Measurements from ENCODE around the gene CRX. TPM values are rescaled to one million over a fixed set of nuclear protein-coding genes. Genes with fewer than 3 reads are reported as not detected.
A peak's percentile ranks its signal among the peaks of the same experiment; 100 is the strongest.

The CRX gene
- total and polyA plus RNA-seq, 2 of the 13 experiments (the other 11 are each of a cell fraction or from before 2014, with no cell fraction given) = not detected

GRCh38 chr19:47886010-47886559 is 64.3 kb downstream of the CRX start, which contains the start of gene SULT2A1 (continued):
- peak; percentile 52 for TF ChIP-seq ZNF18 (CRISPR knock-in tag; IDR thresholded peaks at IDR 0.05; ENCODE audit: insufficient replicate concordance)
- peak; percentile 16; the same call in 1 of the 2 replicates for TF ChIP-seq TFDP1 (CRISPR knock-in tag; IDR thresholded peaks at IDR 0.05; ENCODE audit: borderline replicate concordance)
- peak; percentile 59; the same call in 1 of the 2 replicates for TF ChIP-seq FOXK1 (CRISPR knock-in tag; IDR thresholded peaks at IDR 0.05; ENCODE audit: borderline replicate concordance, low read depth)
- peak; percentile 37; the same call in 1 of the 2 replicates for TF ChIP-seq KDM6A (CRISPR knock-in tag; IDR thresholded peaks at IDR 0.05; ENCODE audit: low read depth)
- TF ChIP-seq HMG20A (CRISPR knock-in tag; IDR thresholded peaks at IDR 0.05; ENCODE audit: borderline replicate concordance) = peak; percentile 79
- peak; percentile 65 to 69; a peak in 2 of 4 replicates for TF ChIP-seq NR2F1 (CRISPR knock-in tag; IDR thresholded peaks at IDR 0.05)
- TF ChIP-seq TBX2 (CRISPR knock-in tag; IDR thresholded peaks at IDR 0.05; ENCODE audit: borderline replicate concordance) = peak; percentile 70; the same call in 1 of the 2 replicates
- TF ChIP-seq ARHGAP35 (CRISPR knock-in tag; IDR thresholded peaks at IDR 0.05; ENCODE audit: borderline replicate concordance) = no peak
- no peak for TF ChIP-seq ETV6 (CRISPR knock-in tag; conservative IDR thresholded peaks at IDR 0.05)
- TF ChIP-seq NFYC (CRISPR knock-in tag; IDR thresholded peaks at IDR 0.05) = no peak
- TF ChIP-seq ZNF644 (CRISPR knock-in tag; IDR thresholded peaks at IDR 0.05; ENCODE audit: low read depth) = peak; percentile 15; the same call in 1 of the 2 replicates
- no peak for TF ChIP-seq ZNF468 (CRISPR knock-in tag; IDR thresholded peaks at IDR 0.05)
- TF ChIP-seq RORA (CRISPR knock-in tag; IDR thresholded peaks at IDR 0.05) = 0 out of 2 replicates have a peak, but pooled peaks have one; percentile 74
- peak; percentile 48; the same call in 1 of the 2 replicates for TF ChIP-seq CSRNP1 (CRISPR knock-in tag; IDR thresholded peaks at IDR 0.05)
- no peak for TF ChIP-seq TERF1 (CRISPR knock-in tag; IDR thresholded peaks at IDR 0.05)
- no peak for TF ChIP-seq ZNF251 (CRISPR knock-in tag; IDR thresholded peaks at IDR 0.05)
- 0 out of 2 replicates have a peak, but pooled peaks have one; percentile 38 for TF ChIP-seq SP4 (CRISPR knock-in tag; IDR thresholded peaks at IDR 0.05)
- TF ChIP-seq HMGXB4 (CRISPR knock-in tag; IDR thresholded peaks at IDR 0.05; ENCODE audit: borderline replicate concordance in 1 of 2, low read depth in 1 of 2) = peak; percentile 47 to 72; a peak in 2 of 4 replicates
- peak; percentile 60; the same call in 1 of the 2 replicates for TF ChIP-seq TAF1 (CRISPR knock-in tag; IDR thresholded peaks at IDR 0.05)
- TF ChIP-seq STAT5B (CRISPR knock-in tag; IDR thresholded peaks at IDR 0.05) = 0 out of 2 replicates have a peak, but pooled peaks have one; percentile 22
- TF ChIP-seq CEBPG (CRISPR knock-in tag; IDR thresholded peaks at IDR 0.05) = peak; percentile 98
- no peak for TF ChIP-seq ATM (IDR thresholded peaks at IDR 0.05; ENCODE audit: borderline replicate concordance)
- no peak for TF ChIP-seq ZNF431 (CRISPR knock-in tag; IDR thresholded peaks at IDR 0.05; ENCODE audit: borderline replicate concordance, low read depth)

All from HepG2 (cell line).